Measurements from ENCODE around the gene MEGF9.

Gene MEGF9

GRCh38 chr9:120733190-120733589, 18.9 kb upstream of the MEGF9 start:
- no peak for DNase-seq (ENCODE audit: low read depth in 2 of 2)

GRCh38 chr9:120730654-120731514, 16.6 kb upstream of the MEGF9 start:
- no peak for DNase-seq (ENCODE audit: low read depth in 2 of 2)

GRCh38 chr9:120729791-120730241, 15.5 kb upstream of the MEGF9 start:
- no peak for DNase-seq (ENCODE audit: low read depth in 2 of 2)

GRCh38 chr9:120726484-120726883, 12.2 kb upstream of the MEGF9 start:
- no peak for DNase-seq (ENCODE audit: low read depth in 2 of 2)

- DNase-seq (ENCODE audit: low read depth in 2 of 2): no peak
These were observed 11.6 kb upstream of the MEGF9 start for GRCh38 chr9:120725907-120726306.

GRCh38 chr9:120724757-120725400, 10.6 kb upstream of the MEGF9 start:
- no peak for DNase-seq (ENCODE audit: low read depth in 2 of 2)

- no peak for DNase-seq (ENCODE audit: low read depth in 2 of 2)
These were observed 9.3 kb upstream of the MEGF9 start for GRCh38 chr9:120723565-120723964.

GRCh38 chr9:120720404-120720803, 6.1 kb upstream of the MEGF9 start:
- DNase-seq (ENCODE audit: low read depth in 2 of 2): no peak

GRCh38 chr9:120718316-120718715, 4.0 kb upstream of the MEGF9 start:
- no peak for DNase-seq (ENCODE audit: low read depth in 2 of 2)

- no peak for DNase-seq (ENCODE audit: low read depth in 2 of 2)
These were observed 2.9 kb upstream of the MEGF9 start for GRCh38 chr9:120717176-120717575.

- DNase-seq (ENCODE audit: low read depth in 2 of 2): no peak
These were observed 2.2 kb upstream of the MEGF9 start for GRCh38 chr9:120716483-120716882.

- no peak for DNase-seq (ENCODE audit: low read depth in 2 of 2)
These were observed 1.2 kb upstream of the MEGF9 start for GRCh38 chr9:120715389-120715924.

GRCh38 chr9:120714846-120715388, 647 bp upstream of the MEGF9 start:
- no peak for DNase-seq (ENCODE audit: low read depth in 2 of 2)

- DNase-seq (ENCODE audit: low read depth in 2 of 2): no peak
These were observed 798 bp downstream of the MEGF9 start for GRCh38 chr9:120713257-120714087.

- no peak for DNase-seq (ENCODE audit: low read depth in 2 of 2)
These were observed 1.7 kb downstream of the MEGF9 start for GRCh38 chr9:120712539-120713031.

- DNase-seq (ENCODE audit: low read depth in 2 of 2): no peak
These were observed 2.3 kb downstream of the MEGF9 start for GRCh38 chr9:120711841-120712538.

GRCh38 chr9:120711354-120711753, 2.9 kb downstream of the MEGF9 start:
- no peak for DNase-seq (ENCODE audit: low read depth in 2 of 2)

- DNase-seq (ENCODE audit: low read depth in 2 of 2): no peak
These were observed 3.9 kb downstream of the MEGF9 start for GRCh38 chr9:120710110-120710981.

GRCh38 chr9:120708526-120709224, 5.6 kb downstream of the MEGF9 start:
- no peak for DNase-seq (ENCODE audit: low read depth in 2 of 2)
